Raji (cell line): ENCODE measurements around the gene ADAMTS16.

ENCODE experiments used
- POLR2A ChIP-seq: IDR thresholded peaks from 2 replicates; pipeline ENCODE4 v1.6.1; 2011; ENCODE audit warnings: low read depth, low read length, control low read depth; ENCODE audit not compliant: insufficient read depth

Gene ADAMTS16

GRCh38 chr5:5298841-5299541 lies 158.9 kb downstream of the ADAMTS16 start:
- no peak for TF ChIP-seq POLR2A

- no peak for TF ChIP-seq POLR2A
Measured at GRCh38 chr5:5301176-5301575, 161.0 kb downstream of the ADAMTS16 start.

DNA sequence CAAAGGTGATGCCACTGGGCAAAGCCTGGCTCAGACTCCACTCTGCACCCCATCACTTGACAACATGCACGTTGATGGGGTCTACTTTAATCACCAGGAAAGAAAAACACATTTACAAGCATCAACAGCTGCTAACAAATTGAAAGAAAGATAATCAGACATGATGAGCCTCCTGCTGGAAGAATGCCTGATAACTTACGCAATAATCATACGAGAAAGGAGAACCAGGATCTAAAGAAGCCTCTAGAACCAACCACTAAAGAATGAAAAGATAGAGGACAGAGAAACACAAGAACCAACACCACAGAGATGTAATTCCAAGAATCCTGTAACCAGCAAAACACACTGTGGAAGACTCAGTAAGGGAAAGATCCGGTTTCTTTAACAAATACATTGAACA lies 162.1 kb downstream of the ADAMTS16 start:
- TF ChIP-seq POLR2A: no peak

GRCh38 chr5:5303242-5303641 lies 163.1 kb downstream of the ADAMTS16 start:
- no peak for TF ChIP-seq POLR2A

DNA sequence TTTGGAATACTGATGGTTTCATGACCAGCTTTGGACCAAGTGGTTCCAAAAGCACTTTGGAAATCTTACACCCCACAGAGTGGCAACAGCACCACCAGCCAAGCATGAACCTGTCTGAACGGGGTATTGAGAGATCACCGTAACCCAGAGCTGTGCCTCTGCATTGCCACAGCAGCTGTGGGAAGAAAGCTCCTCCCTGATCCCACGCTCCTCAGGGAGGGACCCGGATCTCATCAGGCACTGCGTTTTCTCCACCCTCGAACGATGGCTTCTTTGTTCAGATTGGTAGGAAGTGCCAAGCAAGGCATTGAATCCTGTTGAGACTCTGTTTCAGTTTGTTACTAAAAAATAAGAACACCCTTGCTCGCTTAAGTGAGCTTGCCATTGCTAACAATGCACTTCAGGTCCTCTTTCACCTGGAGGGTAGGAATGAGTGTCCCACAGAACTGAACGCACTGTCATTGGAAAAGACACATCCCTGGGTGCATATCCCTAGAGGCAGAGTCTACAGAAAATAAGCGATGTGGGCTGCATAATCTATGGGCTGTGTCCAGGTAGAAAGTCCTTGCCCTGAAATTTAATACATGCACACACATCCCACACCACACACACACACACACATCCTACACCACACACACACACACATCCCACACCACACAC lies 164.4 kb downstream of the ADAMTS16 start:
- no peak for TF ChIP-seq POLR2A

DNA sequence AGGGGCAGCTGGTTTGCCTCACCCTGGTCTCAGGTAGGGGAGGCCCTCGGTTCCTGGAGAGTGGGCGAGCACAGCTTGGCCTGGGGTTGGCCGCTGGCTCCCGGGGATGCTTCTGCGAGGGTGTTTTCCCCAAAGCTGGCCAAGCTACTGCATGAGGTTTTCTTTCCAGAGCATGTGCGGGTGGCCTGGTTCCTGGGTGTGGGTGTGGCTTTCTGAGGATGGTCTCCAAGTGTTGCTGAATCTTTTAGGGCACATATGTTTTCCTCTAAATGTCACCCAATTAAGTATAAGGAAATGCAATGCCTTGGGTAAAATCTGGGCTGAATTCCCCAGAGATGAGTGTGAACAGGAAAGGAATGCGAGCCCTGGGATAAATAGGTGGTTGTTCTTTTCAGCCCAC lies 166.6 kb downstream of the ADAMTS16 start:
- no peak for TF ChIP-seq POLR2A

- TF ChIP-seq POLR2A: no peak
Measured at GRCh38 chr5:5308319-5308718, 168.2 kb downstream of the ADAMTS16 start.

DNA sequence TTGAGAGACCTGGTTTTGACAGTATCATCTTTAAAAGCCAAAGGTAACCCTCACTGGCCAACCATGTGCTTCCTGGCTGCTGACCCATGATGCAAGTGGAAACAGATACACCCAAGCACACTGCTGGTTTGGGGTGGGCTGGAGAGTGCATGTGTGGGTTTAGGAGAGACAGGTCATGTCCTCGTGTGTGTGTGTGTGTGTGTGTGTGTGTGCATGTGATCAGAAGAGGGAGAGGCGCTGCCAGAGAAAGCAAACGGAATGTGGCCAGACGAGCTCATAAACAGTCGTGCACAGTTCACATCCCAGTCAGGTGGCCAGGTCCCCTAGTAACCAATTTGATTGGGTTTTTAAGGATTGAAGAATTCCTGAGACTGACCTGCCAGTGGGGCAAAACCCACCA lies 169.5 kb downstream of the ADAMTS16 start:
- TF ChIP-seq POLR2A: no peak

- TF ChIP-seq POLR2A: no peak
Measured at GRCh38 chr5:5313101-5313635, 173.0 kb downstream of the ADAMTS16 start.

- no peak for TF ChIP-seq POLR2A
Measured at GRCh38 chr5:5314166-5314565, 174.0 kb downstream of the ADAMTS16 start.

DNA sequence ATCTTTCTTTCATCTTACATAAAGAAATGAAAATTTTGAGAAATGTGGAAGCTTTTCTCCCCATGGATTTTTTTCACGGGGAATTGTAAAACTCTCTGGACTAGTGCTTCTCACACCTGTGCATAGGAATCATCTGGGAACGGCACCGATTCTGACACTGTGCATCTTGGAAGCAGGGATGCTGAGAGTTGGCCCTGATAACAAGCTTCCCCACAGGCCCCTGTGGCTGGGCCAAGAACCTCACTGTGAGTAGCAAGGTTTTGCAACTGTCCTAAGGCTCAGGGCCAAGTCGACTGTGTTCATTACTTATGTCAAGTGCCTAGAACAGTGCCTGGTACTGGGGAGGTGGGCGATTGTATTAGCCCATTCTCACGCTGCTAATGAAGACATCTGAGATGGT lies 174.5 kb downstream of the ADAMTS16 start:
- no peak for TF ChIP-seq POLR2A

- no peak for TF ChIP-seq POLR2A
Measured at GRCh38 chr5:5315068-5315980, 175.2 kb downstream of the ADAMTS16 start.

DNA sequence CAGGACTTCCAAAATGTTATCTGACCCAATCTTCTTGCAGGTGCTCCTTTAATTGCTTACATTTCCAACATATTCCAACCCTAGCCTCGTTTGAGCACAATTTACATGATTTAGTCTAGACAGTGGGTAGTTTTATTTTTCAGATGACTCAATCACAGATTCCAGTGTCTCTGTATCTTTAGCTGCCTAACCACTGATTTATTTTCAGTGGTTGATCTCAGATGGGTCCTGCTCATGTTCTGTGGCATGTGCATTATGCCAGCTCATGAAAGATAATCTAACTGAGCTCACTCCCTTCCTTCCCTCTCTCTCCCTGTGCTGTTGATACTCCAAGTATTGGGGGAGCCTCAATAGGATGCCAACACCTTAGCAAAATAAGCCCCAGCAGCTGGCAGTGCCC lies 176.2 kb downstream of the ADAMTS16 start:
- TF ChIP-seq POLR2A: no peak

GRCh38 chr5:5317976-5318375 lies 177.8 kb downstream of the ADAMTS16 start:
- TF ChIP-seq POLR2A: no peak

GRCh38 chr5:5318426-5319190 lies 178.5 kb downstream of the ADAMTS16 start:
- no peak for TF ChIP-seq POLR2A
